ENCODE measurements around the gene C9orf40. TPM values are rescaled to one million over a fixed set of nuclear protein-coding genes. Genes with fewer than 3 reads are reported as not detected.

The C9orf40 gene
- 8.2 TPM for total RNA-seq (ENCODE audit: insufficient read depth, low replicate concordance)

GRCh38 chr9:74952201-74953151 lies at the start of gene C9orf40:
C9orf40 (minus strand) TSS chr9:74952912; CDS start chr9:74952611, 301 bp downstream.
- peak; percentile 91 for DNase-seq (ENCODE audit: low spot score)

- peak; percentile 84 for DNase-seq (ENCODE audit: low spot score)
These were observed 49.2 kb upstream of the C9orf40 start for GRCh38 chr9:75001719-75002421.

DNA sequence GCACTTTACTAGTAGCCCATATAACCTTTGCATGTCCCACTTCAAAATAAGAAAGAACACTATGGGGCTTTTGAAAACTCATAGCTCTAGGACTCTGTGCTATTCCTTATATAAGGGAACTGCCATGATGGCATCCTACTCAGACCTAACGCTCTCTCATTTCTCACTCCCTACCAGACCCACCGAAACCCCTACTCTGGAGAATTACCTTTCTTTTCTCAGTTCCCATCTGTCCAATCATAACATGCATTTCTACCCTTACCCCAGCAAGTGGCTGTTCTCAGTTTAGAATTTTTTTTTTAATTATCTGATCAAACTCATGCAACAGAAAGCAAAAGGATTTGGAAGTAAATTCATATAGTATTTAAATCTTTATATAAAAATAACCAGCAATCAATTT lies 48.1 kb upstream of the C9orf40 start:
- no peak for DNase-seq (ENCODE audit: low spot score)

GRCh38 chr9:74985041-74985440 lies 32.3 kb upstream of the C9orf40 start:
- DNase-seq (ENCODE audit: low spot score): no peak

DNA sequence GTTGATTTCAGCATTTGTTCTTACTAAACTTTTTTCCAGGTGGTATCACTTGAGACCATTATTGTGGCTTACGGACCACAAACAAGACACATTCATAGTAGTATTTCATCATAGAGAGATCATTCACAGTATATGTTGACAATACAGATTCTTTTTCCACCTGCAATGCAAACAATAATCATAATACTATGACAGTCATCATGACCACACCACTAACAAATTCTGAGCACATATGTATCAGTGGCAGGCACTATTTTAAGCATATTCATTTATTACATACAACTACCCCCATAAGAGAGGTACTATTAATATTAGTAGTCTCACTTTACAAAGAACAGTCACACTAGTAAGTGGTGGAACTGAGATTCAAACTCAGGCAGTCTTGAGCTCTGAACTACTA lies 31.0 kb upstream of the C9orf40 start:
- DNase-seq (ENCODE audit: low spot score): no peak

DNA sequence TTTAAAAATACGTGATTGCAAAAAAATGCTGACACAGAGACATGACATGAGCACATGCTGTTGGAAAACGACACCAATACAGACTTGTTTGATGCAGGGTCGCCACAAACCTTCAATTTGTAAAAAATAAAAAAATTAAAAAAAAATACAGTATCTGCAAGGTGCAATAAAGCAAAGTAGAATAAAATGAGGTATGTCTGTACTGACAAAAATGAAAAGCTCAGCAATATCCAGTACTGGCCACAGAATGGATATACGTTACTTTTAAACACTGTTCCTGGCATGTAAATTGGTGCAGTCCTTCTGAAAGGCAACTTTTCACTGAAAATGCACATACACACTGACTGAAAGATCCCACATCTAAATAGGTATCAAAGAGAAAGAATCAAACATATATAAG lies 27.1 kb upstream of the C9orf40 start:
- no peak for DNase-seq (ENCODE audit: low spot score)

DNA sequence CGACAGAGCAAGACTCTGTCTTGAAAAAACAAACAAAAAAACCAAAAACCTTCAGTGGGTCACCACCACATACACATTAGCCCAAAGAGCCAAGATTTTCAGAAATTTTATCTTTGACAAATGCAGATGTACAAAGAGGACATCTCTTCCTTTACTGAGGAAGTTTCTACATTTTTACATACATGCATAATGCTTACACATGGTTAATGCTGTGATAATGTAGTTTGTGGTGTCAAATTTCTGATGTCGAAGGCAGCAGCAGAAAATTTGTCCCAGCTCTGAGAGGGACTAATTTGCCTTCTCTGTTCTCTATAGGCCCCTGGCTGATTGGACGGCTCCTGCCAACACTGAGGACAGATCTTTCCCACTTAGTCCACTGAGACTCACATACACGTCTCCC lies 24.6 kb upstream of the C9orf40 start:
- DNase-seq (ENCODE audit: low spot score): no peak

DNA sequence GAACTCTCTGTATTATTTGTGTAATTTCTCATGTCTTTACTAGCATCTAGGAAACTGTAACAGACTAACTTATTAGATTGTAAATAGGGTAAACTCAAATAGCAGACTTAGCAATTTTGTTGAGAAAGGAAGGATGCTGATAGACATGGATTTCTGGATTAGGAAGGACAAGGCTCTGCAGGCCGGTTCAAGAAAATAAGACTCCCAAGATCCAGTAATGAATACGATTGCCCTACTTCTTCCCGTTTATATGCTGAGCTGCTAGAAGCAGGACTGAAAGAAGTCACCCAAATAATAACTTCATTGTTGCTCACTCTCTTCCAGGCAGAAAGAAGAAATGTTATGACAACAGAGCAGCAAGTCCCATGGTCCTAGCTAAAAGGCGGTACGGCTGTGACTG lies 22.8 kb upstream of the C9orf40 start:
- no peak for DNase-seq (ENCODE audit: low spot score)

- DNase-seq (ENCODE audit: low spot score): no peak
These were observed 21.8 kb upstream of the C9orf40 start for GRCh38 chr9:74974558-74974957.

- DNase-seq (ENCODE audit: low spot score): no peak
These were observed 21.0 kb upstream of the C9orf40 start for GRCh38 chr9:74973714-74974113.

DNA sequence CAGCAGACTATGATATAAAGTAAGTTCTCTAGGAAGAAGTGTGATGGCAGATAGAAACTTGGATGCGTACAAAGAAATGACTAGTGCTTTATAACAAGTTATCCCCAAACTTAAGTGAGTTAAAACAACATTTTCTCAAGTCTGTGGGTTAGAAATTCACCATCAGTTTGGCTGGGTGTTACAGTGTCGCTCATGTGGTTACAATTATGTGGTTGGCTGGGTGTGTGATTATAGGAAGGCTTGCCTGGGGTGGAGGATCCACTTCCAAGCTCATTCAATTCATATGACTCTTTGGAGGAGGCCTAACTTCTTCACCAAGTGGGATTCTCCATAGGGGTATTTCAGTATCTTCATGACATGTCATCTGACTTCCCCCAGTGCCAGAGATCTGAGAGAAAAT lies 10.3 kb upstream of the C9orf40 start:
- no peak for DNase-seq (ENCODE audit: low spot score)

GRCh38 chr9:74961496-74961895 lies 8.8 kb upstream of the C9orf40 start:
- DNase-seq (ENCODE audit: low spot score): no peak

- DNase-seq (ENCODE audit: low spot score): no peak
These were observed 7.8 kb upstream of the C9orf40 start for GRCh38 chr9:74960561-74960960.

- DNase-seq (ENCODE audit: low spot score): no peak
These were observed 5.9 kb upstream of the C9orf40 start for GRCh38 chr9:74958587-74958986.

- peak; percentile 11 for DNase-seq (ENCODE audit: low spot score)
These were observed 581 bp upstream of the C9orf40 start for GRCh38 chr9:74953235-74953751.

- peak; percentile 24 for DNase-seq (ENCODE audit: low spot score)
These were observed 974 bp downstream of the C9orf40 start for GRCh38 chr9:74951725-74952151.

GRCh38 chr9:74951107-74951720 lies 1.5 kb downstream of the C9orf40 start:
- DNase-seq (ENCODE audit: low spot score): no peak

DNA sequence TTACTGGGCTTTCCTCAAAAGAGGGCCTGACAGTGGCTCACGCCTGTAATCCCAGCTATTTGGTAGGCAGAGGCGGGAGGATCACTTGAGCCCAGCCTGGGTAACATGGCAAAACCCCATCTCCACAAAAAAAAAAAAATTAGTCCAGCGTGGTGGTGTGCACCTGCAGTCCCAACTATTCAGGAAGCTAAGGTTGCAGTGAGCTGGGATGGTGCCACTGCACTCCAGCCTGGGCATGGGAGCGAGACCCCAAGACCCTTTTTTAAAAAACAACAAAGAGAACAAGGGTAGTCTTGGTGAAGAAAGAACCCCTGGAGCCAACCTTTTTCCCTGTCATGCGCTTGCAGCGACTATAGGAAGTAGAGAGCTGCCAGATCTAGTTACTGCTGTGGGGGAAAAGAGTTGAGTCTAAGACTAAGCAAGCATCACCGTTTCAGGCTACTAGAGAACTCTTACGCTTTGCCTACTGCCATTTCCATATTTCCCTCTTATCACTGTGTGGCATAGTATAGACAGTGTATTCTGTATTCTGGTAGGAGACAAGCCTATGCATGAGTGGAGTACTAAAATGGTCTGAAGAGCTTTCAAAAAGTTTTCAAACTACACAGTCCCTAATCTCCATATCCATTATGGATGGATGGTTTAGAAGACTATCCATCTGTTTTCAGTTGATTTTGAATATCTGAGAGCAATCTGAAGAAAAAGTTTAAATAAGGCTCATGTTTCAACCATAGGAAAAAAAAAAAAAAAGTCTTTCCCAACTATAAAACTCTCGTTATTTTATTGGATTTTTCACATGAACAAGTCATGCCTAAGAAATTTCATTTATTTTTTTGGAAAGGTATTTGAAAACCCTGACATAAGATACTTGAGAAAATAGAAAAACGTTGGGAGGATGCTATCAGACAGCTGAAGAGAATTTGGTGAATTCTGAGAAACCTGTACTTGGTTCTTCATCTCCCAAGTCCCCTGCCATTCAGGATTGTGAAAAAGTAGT lies 2.6 kb downstream of the C9orf40 start:
- no peak for DNase-seq (ENCODE audit: low spot score)

DNA sequence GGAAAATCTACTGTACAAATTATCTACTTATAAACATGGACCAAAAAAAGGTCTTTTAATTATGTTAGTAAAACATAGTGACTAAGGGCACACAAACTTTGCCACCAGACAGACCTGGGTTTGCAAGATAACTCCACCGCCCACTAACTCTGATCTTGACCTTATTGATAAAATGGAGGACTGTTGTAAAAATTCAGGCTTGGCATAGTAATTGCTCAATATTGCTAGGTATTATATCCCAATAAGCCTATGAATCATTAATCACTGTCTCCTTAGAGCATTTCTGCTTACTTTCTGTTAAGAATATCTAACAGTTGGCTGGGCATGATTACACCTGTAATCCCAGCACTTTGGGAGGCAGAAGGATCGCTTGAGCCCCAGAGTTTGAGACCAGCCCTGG lies 3.8 kb downstream of the C9orf40 start:
- no peak for DNase-seq (ENCODE audit: low spot score)

DNA sequence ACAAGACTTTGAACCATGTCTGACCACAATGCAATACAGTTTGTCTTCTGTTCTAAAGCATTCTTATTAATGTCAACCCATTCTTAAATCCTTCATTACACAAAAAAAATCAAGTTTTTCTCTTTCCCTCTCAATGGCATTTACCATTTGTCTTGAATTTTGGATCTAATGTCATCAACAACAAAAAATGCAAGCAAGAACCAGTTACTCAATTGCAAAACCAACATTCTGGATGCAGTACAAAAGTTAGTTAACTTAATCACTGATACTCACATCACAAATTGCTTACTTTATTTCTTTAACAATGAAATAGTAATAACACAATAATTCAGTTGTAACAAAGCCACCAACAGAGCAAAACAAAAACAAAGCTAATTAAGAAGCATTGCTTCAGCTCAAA lies 6.0 kb downstream of the C9orf40 start:
- no peak for DNase-seq (ENCODE audit: low spot score)

- no peak for DNase-seq (ENCODE audit: low spot score)
These were observed 9.9 kb downstream of the C9orf40 start for GRCh38 chr9:74942801-74943200.

Data from umbilical cord (tissue), 2 donors.